B cell (primary cell): ENCODE data around the gene RASGRF2. TPM values are rescaled to one million over a fixed set of nuclear protein-coding genes. Genes with fewer than 3 reads are reported as not detected.

ENCODE experiments used
- ATAC-seq: fragments of 200-7000 bp; cut with Tn5 transposase; one replicate; pipeline ENCODE4 v1.10.0; 2021; ENCODE audit warnings: low read depth, mild to moderate bottlenecking, moderate number of reproducible peaks, moderate library complexity
- CTCF ChIA-PET: fragments of 350-600 bp; sonication (Branson Sonifier 250); formaldehyde crosslinking; loops from one replicate; lab custom pipeline; 2021; ENCODE audit warnings: antibody characterized with exemption, inconsistent platforms; lab: Charles Lee
- POLR2A ChIA-PET: fragments of 350-600 bp; sonication (Branson Sonifier 250); formaldehyde crosslinking; loops from one replicate; lab custom pipeline; 2021; ENCODE audit warnings: antibody characterized with exemption; lab: Charles Lee
- DNase-seq: peaks from one replicate; pipeline ENCODE4 v3.0.0; 2013
- H2AFZ ChIP-seq: 2 replicates; pipeline ENCODE4 v1.6.1; 2012; ENCODE audit warnings: mild to moderate bottlenecking, low read depth, low read length; ENCODE audit not compliant: insufficient read depth, poor library complexity, severe bottlenecking
- H3K27ac ChIP-seq, 2 donors: 1 replicate in 1 of 2; 2 replicates in 1 of 2; pipeline ENCODE4 v1.5.1; 2012 to 2013; ENCODE audit warnings: low read length in 2 of 2, mild to moderate bottlenecking in 2 of 2, moderate library complexity in 1 of 2
- H3K27me3 ChIP-seq, 4 experiments: fragments of 200-600 bp in 1 of 4; sonication (generic) in 1 of 4; replicated peaks in 1 of 4; 1 replicate in 2 of 4; 2 replicates in 2 of 4; pipeline versions ENCODE4 v1.6.1 to v1.7.0; 2013 to 2016; ENCODE audit warnings: low read length in 3 of 4, mild to moderate bottlenecking in 2 of 4, mixed read lengths in 1 of 4, moderate library complexity in 1 of 4; ENCODE audit not compliant: insufficient read depth in 4 of 4, control insufficient read depth in 3 of 4; ENCODE audit errors: control extremely low read depth in 1 of 4
- H3K36me3 ChIP-seq, 2 experiments: replicated peaks in 1 of 2; 1 replicate in 1 of 2; 2 replicates in 1 of 2; pipeline versions ENCODE4 v1.6.1 to v1.7.1; 2013; ENCODE audit warnings: low read length in 1 of 2; ENCODE audit not compliant: insufficient read depth in 2 of 2, control insufficient read depth in 1 of 2; ENCODE audit errors: control extremely low read depth in 1 of 2, extremely low read depth in 1 of 2
- H3K4me1 ChIP-seq, 2 donors: fragments of 200-600 bp in 1 of 2; sonication (generic) in 1 of 2; 1 replicate in 1 of 2; 2 replicates in 1 of 2; pipeline versions ENCODE4 v1.5.1 to v1.6.1; 2013 to 2017; ENCODE audit warnings: low read length in 2 of 2; ENCODE audit not compliant: control insufficient read depth in 2 of 2, insufficient read depth in 2 of 2
- H3K4me2 ChIP-seq: replicated peaks from 2 replicates; pipeline ENCODE3; 2012; ENCODE audit warnings: mild to moderate bottlenecking, low read depth, low read length; ENCODE audit not compliant: poor library complexity, severe bottlenecking
- H3K4me3 ChIP-seq, 5 experiments: fragments of 200-600 bp in 1 of 5; sonication (generic) in 1 of 5; 1 replicate in 3 of 5; 2 replicates in 2 of 5; pipeline versions ENCODE4 v1.5.1 to v1.7.0; 2011 to 2016; ENCODE audit warnings: low read length in 4 of 5, mild to moderate bottlenecking in 4 of 5, low read depth in 2 of 5, control low read depth in 1 of 5, moderate library complexity in 1 of 5; ENCODE audit not compliant: insufficient read depth in 1 of 5; ENCODE audit errors: control extremely low read depth in 1 of 5, extremely low read depth in 1 of 5
- H3K79me2 ChIP-seq: fragments of 200-600 bp; sonication (generic); one replicate; pipeline ENCODE4 v1.6.0; 2016; ENCODE audit warnings: low read length; ENCODE audit not compliant: control insufficient read depth, insufficient read depth
- H3K9ac ChIP-seq: fragments of 200-600 bp; sonication (generic); 2 replicates; pipeline ENCODE4 v1.6.1; 2017; ENCODE audit warnings: mild to moderate bottlenecking, low read length, moderate library complexity
- H3K9me3 ChIP-seq, 3 donors: one replicate each; pipeline versions ENCODE4 v1.6.1 to v1.7.1; 2013; ENCODE audit warnings: low read length in 2 of 3; ENCODE audit not compliant: control insufficient read depth in 2 of 3, insufficient read depth in 1 of 3; ENCODE audit errors: control extremely low read depth in 1 of 3
- H4K20me1 ChIP-seq: 2 replicates; pipeline ENCODE4 v1.6.0; 2012; ENCODE audit warnings: mild to moderate bottlenecking, low read length; ENCODE audit not compliant: insufficient read depth, control insufficient read depth, poor library complexity, severe bottlenecking
- H3K27ac Mint-ChIP-seq: one replicate; pipeline ENCODE4 v1.8.0; 2021; ENCODE audit warnings: mixed read lengths
- H3K27me3 Mint-ChIP-seq: one replicate; pipeline ENCODE4 v1.8.0; 2021; ENCODE audit warnings: mixed read lengths
- H3K4me1 Mint-ChIP-seq: one replicate; pipeline ENCODE4 v1.8.0; 2021; ENCODE audit warnings: mixed read lengths
- H3K4me3 Mint-ChIP-seq: one replicate; pipeline ENCODE4 v1.8.0; 2021; ENCODE audit warnings: mixed read lengths
- H3K9me3 Mint-ChIP-seq: one replicate; pipeline ENCODE4 v1.8.0; 2022; ENCODE audit warnings: mixed read lengths; ENCODE audit not compliant: insufficient read depth
- CTCF ChIP-seq: fragments of 200-600 bp; IDR thresholded peaks from one replicate; pipeline ENCODE4 v1.8.0; 2022; ENCODE audit warnings: antibody characterized with exemption, mild to moderate bottlenecking
- EZH2 ChIP-seq: IDR thresholded peaks from 2 replicates; pipeline ENCODE4 v1.6.1; 2012; ENCODE audit warnings: borderline replicate concordance, low read depth, mild to moderate bottlenecking, moderate library complexity, low read length; ENCODE audit not compliant: insufficient read depth, poor library complexity, severe bottlenecking
- WGBS: methylation state at CpG from one replicate; pipeline ENCODE4 v1.1.5; 2013; ENCODE audit warnings: missing lambda C conversion rate; ENCODE audit not compliant: insufficient coverage; 5-methylcytosine and 5-hydroxymethylcytosine counted together
- intact Hi-C: fragments of 100-400 bp; cut with micrococcal nuclease; formaldehyde crosslinking; loops from one replicate; pipeline ENCODE4 v1.10.0; 2022
- polyA plus RNA-seq: library from polyadenylated mRNA; depleted of rRNA; stranded (reverse); fragments of >200 nt; gene quantifications from 2 replicates; pipeline ENCODE4 v1.2.3, GENCODE V29; 2012
- total RNA-seq, 2 donors: library from RNA; stranded (reverse); fragments of 120-200 nt in 1 of 2; gene quantifications; 1 replicate in 1 of 2; 2 replicates in 1 of 2; pipeline versions ENCODE4 v1.2.3 to v1.2.4, GENCODE V29; 2013 to 2022

RASGRF2 gene
- total and polyA plus RNA-seq, 2 donors (not counting 1 experiment from before 2014, with no cell fraction given): 0.04 to 0.37 TPM

DNA sequence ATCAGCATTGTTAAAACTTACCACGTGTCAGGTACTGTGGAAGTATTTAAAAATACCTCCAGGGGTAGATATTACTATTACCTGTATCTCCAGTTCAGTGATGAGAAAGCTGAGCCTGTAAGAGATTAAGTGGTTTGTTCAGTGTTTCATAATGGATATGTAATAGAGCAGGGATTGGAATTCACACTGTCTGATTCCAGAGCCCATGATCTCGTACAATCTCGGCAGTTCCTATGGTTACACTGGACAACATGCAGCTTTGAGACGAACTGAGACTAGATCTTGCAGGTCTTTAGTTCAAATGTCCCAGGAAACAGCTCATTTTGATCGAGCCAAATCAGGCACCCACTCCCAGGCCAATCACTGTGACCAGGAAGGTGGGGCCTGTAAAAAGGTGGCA is 8.8 kb upstream of the RASGRF2 start:
- TF ChIP-seq EZH2 (no peak), CTCF (no peak)
- Mint-ChIP-seq H3K4me3 (no peak overlapping the region), H3K27me3 (peaks cover 13% of the 10 kb centered on the region), H3K9me3 (peaks cover 4% of the 10 kb centered on the region), H3K4me1 (no peaks in the 10 kb centered on the region), H3K27ac (no peak overlapping the region)
- peaks cover 0 to 4% (median 0%) of the 10 kb centered on the region in 4 experiments for H3K27me3 ChIP-seq
- no peak overlapping the region for H3K27ac ChIP-seq
- H3K79me2 ChIP-seq: no peaks in the 10 kb centered on the region
- no peak overlapping the region for H3K4me2 ChIP-seq
- intact Hi-C loops: no loop called here
- WGBS: 88% methylated on average over 3 of the region's 5 CpGs
- peaks cover 0 to 3% (median 0%) of the 10 kb centered on the region in 3 donors for H3K9me3 ChIP-seq
- H3K9ac ChIP-seq: no peak overlapping the region
- H4K20me1 ChIP-seq: no peaks in the 10 kb centered on the region
- POLR2A ChIA-PET: no interaction called here
- H3K4me3 ChIP-seq: no peak overlapping the region
- no peaks in the 10 kb centered on the region for H3K36me3 ChIP-seq
- CTCF ChIA-PET: no interaction called here
- H2AFZ ChIP-seq: no peak overlapping the region
- DNase-seq (no peak), ATAC-seq (no peak)
- no peaks in the 10 kb centered on the region for H3K4me1 ChIP-seq

DNA sequence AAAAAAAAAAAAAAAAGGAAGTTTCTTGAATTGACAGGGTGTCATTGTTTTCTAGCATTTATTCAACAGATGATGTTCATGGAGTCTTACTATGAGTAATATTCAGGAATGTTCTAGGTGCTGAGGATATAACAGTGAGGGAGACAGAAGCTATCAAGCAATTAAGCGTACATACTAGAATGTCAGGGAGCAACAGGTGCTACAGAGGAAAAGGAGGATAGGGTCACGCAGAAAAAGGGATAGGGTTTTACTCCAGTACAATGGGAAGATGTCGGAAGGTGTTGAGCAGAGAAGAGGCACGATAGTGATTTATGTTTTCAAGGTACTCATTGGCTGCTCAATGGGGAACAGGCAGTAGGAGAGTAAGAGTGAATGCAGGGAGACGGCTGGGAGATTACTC is 6.6 kb upstream of the RASGRF2 start:
- Mint-ChIP-seq H3K4me3 (no peak overlapping the region), H3K27ac (no peak overlapping the region), H3K27me3 (peaks cover 18% of the 10 kb centered on the region), H3K4me1 (no peaks in the 10 kb centered on the region), H3K9me3 (peaks cover 3% of the 10 kb centered on the region)
- H3K27me3 ChIP-seq: peaks cover 0 to 13% (median 2%) of the 10 kb centered on the region in 4 experiments
- ChIA-PET POLR2A (no interaction called here), CTCF (no interaction called here)
- no peak for TF ChIP-seq EZH2
- TF ChIP-seq CTCF: no peak
- no peak overlapping the region for H3K4me2 ChIP-seq
- H3K9ac ChIP-seq: no peak overlapping the region
- H2AFZ ChIP-seq: no peak overlapping the region
- WGBS: 95% methylated on average over 5 of the region's 5 CpGs
- intact Hi-C loops: no loop called here
- H3K4me3 ChIP-seq: no peak overlapping the region
- H4K20me1 ChIP-seq: no peaks in the 10 kb centered on the region
- no peak for DNase-seq
- no peaks in the 10 kb centered on the region for H3K4me1 ChIP-seq
- H3K36me3 ChIP-seq: no peaks in the 10 kb centered on the region
- no peaks in the 10 kb centered on the region for H3K79me2 ChIP-seq
- ATAC-seq: no peak
- H3K27ac ChIP-seq: no peak overlapping the region
- H3K9me3 ChIP-seq: peaks cover 0 to 3% (median 0%) of the 10 kb centered on the region in 3 donors
